ENCODE measurements around the gene SORCS1. TPM values are rescaled to one million over a fixed set of nuclear protein-coding genes. Genes with fewer than 3 reads are reported as not detected.
A peak's percentile ranks its signal among the peaks of the same experiment; 100 is the strongest.

Gene SORCS1
- total RNA-seq, 1 experiment from 2014 or later = 1.7 TPM

GRCh38 chr10:107051769-107052168 lies 112.7 kb downstream of the SORCS1 start:
- H2BK15ac ChIP-seq (ENCODE audit: low read depth, low read length) = no peak overlapping the region
- no peaks in the 10 kb centered on the region for H3K36me3 Mint-ChIP-seq (ENCODE audit: insufficient read depth in 1 of 3, low read depth in 3 of 3)

More at GRCh38 chr10:107051769-107052168, 112.7 kb downstream of the SORCS1 start:
- Histone ChIP-seq H2BK20ac (ENCODE audit: low read depth, low read length, poor library complexity, severe bottlenecking) (no peak overlapping the region), H2AK5ac (ENCODE audit: insufficient read length, low read length) (no peak overlapping the region), H3T11ph (ENCODE audit: low read length) (no peak overlapping the region), H3K18ac (ENCODE audit: insufficient read length, low read depth, low read length) (no peak overlapping the region), H4K20me1 (ENCODE audit: control insufficient read depth, insufficient read depth, insufficient read length) (no peaks in the 10 kb centered on the region), H3K14ac (ENCODE audit: insufficient read depth, low read length) (no peak overlapping the region), H3K4ac (ENCODE audit: low read depth, low read length) (no peak overlapping the region), H3K23me2 (ENCODE audit: insufficient read length, low read depth, low read length, poor library complexity, severe bottlenecking) (no peaks in the 10 kb centered on the region), H3K4me2 (ENCODE audit: insufficient read depth, insufficient read length, low read length) (no peak overlapping the region), H3K4me1 (ENCODE audit: insufficient read depth, low read length) (peaks cover 5% of the 10 kb centered on the region; the same call in 1 of the 2 replicates), H3K27me3 (ENCODE audit: insufficient read depth, low read length) (no peaks in the 10 kb centered on the region), H2BK12ac (ENCODE audit: insufficient read length, low read depth, low read length) (no peak overlapping the region), H3K79me1 (ENCODE audit: insufficient read depth, low read depth, low read length, poor library complexity, severe bottlenecking) (no peaks in the 10 kb centered on the region), H3K27ac (ENCODE audit: insufficient read length, low read depth, low read length) (no peak overlapping the region), H3K23ac (ENCODE audit: insufficient read length, low read depth, low read length) (no peak overlapping the region), H3K9ac (ENCODE audit: extremely low read depth, insufficient read length, low read length) (no peak overlapping the region), H2BK5ac (ENCODE audit: insufficient read length, low read length) (no peak overlapping the region), H3K9me3 (ENCODE audit: control insufficient read depth, low read depth, low read length) (no peaks in the 10 kb centered on the region), H4K91ac (ENCODE audit: insufficient read length, low read depth, low read length) (no peak overlapping the region), H2AFZ (ENCODE audit: low read length) (no peak overlapping the region), H4K8ac (replicated peaks; ENCODE audit: insufficient read length, low read depth, low read length) (no peak overlapping the region), H3K79me2 (ENCODE audit: insufficient read depth, low read length) (no peaks in the 10 kb centered on the region), H3K56ac (ENCODE audit: insufficient read length, low read depth, low read length) (no peak overlapping the region), H4K5ac (ENCODE audit: insufficient read length, low read depth, low read length) (no peak overlapping the region), H2BK120ac (ENCODE audit: low read depth, low read length, poor library complexity, severe bottlenecking) (no peak overlapping the region)
- no peak for DNase-seq
- no peaks in the 10 kb centered on the region for H3K27me3 Mint-ChIP-seq (ENCODE audit: low read depth)
- H3K9me3 Mint-ChIP-seq = no peaks in the 10 kb centered on the region
- WGBS (ENCODE audit: extremely low coverage, insufficient read length, low lambda C conversion rate) = no CpG with 5 or more reads among the region's 1 CpG
- peak overlapping the region in 1 of 3 experiments; percentile 30; a peak in 1 of 7 replicates for H3K27ac Mint-ChIP-seq
- no peak overlapping the region for H3K4me3 Mint-ChIP-seq
- no peak for TF ChIP-seq CTCF (conservative IDR thresholded peaks at IDR 0.05)
- H3K4me1 Mint-ChIP-seq = peaks cover 5 to 6% of the 10 kb centered on the region in 2 experiments; a peak in 3 of 4 replicates

All from H9 (cell line).